PC-3 (cell line): ENCODE results near the gene LMLN. TPM values are rescaled to one million over a fixed set of nuclear protein-coding genes. Genes with fewer than 3 reads are reported as not detected.

ENCODE experiments used
- ATAC-seq: fragments of 200-7000 bp; cut with Tn5 transposase; 2 replicates; pipeline ENCODE4 v1.9.1; 2020; ENCODE audit warnings: mild to moderate bottlenecking, moderate library complexity
- BruUV-seq: library from RNA; stranded (reverse); fragments of 400-500 nt; replicated peaks from 2 replicates; lab custom pipeline; 2021; lab: Mats Ljungman, UMichigan
- CTCF ChIA-PET: fragments of 300-600 bp; sonication (Branson Sonifier 250); formaldehyde crosslinking; loops from one replicate; lab custom pipeline; 2022; ENCODE audit warnings: antibody characterized with exemption; lab: Charles Lee
- POLR2A ChIA-PET: fragments of 300-600 bp; sonication (Branson Sonifier 250); formaldehyde crosslinking; loops from one replicate; lab custom pipeline; 2022; ENCODE audit warnings: antibody characterized with exemption; ENCODE audit not compliant: unreplicated experiment; lab: Charles Lee
- DNase-seq: peaks from one replicate; pipeline ENCODE4 v3.0.0-alpha.2; 2015
- H2AFZ ChIP-seq: fragments of 300-600 bp; sonication (generic); 2 replicates; pipeline ENCODE4 v1.6.0; 2016; ENCODE audit warnings: antibody characterized with exemption, low read length
- H3F3A ChIP-seq: fragments of 300-600 bp; sonication (generic); one replicate; pipeline ENCODE4 v1.6.0; 2017; ENCODE audit warnings: antibody characterized with exemption, low read length, control low read depth, mild to moderate bottlenecking; ENCODE audit not compliant: unreplicated experiment
- H3K27ac ChIP-seq: fragments of 300-600 bp; sonication (generic); 2 replicates; pipeline ENCODE4 v1.5.1; 2016; ENCODE audit warnings: mild to moderate bottlenecking, low read length
- H3K27me3 ChIP-seq: fragments of 300-600 bp; sonication (generic); 2 replicates; pipeline ENCODE4 v1.6.1; 2016; ENCODE audit warnings: low read length, mixed read lengths
- H3K36me3 ChIP-seq: fragments of 300-600 bp; sonication (generic); 2 replicates; pipeline ENCODE4 v1.6.1; 2016; ENCODE audit warnings: low read depth, mixed run types, low read length, mixed read lengths
- H3K4me1 ChIP-seq: fragments of 300-600 bp; sonication (generic); 2 replicates; pipeline ENCODE4 v1.5.1; 2016; ENCODE audit warnings: low read length; ENCODE audit not compliant: insufficient read depth
- H3K4me2 ChIP-seq: fragments of 300-600 bp; sonication (generic); 2 replicates; pipeline ENCODE4 v1.6.0; 2016; ENCODE audit warnings: low read length
- H3K4me3 ChIP-seq: fragments of 300-600 bp; sonication (generic); 2 replicates; pipeline ENCODE4 v1.5.1; 2016; ENCODE audit warnings: mild to moderate bottlenecking, low read length, mixed read lengths
- H3K79me2 ChIP-seq: fragments of 300-600 bp; sonication (generic); 2 replicates; pipeline ENCODE4 v1.6.1; 2017; ENCODE audit warnings: low read length, mixed read lengths
- H3K9ac ChIP-seq: fragments of 300-600 bp; sonication (generic); 2 replicates; pipeline ENCODE4 v1.6.0; 2016; ENCODE audit warnings: mild to moderate bottlenecking, low read length
- H3K9me2 ChIP-seq: fragments of 300-600 bp; sonication (generic); replicated peaks from 2 replicates; pipeline ENCODE4 v1.6.1; 2016; ENCODE audit warnings: mixed run types, low read length, mixed read lengths
- H3K9me3 ChIP-seq: fragments of 300-600 bp; sonication (generic); 2 replicates; pipeline ENCODE4 v1.6.1; 2016; ENCODE audit warnings: low read length, mixed read lengths
- H4K20me1 ChIP-seq: fragments of 300-600 bp; sonication (generic); 2 replicates; pipeline ENCODE4 v1.6.1; 2016; ENCODE audit warnings: low read length, mixed read lengths
- EZH2 ChIP-seq: fragments of 300-600 bp; sonication (generic); IDR thresholded peaks from one replicate; pipeline ENCODE4 v1.6.1; 2017; ENCODE audit warnings: antibody characterized with exemption, mild to moderate bottlenecking, low read length; ENCODE audit not compliant: unreplicated experiment
- EZH2phosphoT487 ChIP-seq: fragments of 300-600 bp; sonication (generic); IDR thresholded peaks from 2 replicates; pipeline ENCODE4 v1.6.1; 2018; ENCODE audit warnings: mild to moderate bottlenecking, antibody characterized with exemption, low read length, borderline replicate concordance
- intact Hi-C: fragments of 100-400 bp; cut with micrococcal nuclease; formaldehyde crosslinking; loops from 2 replicates; pipeline ENCODE4 v1.9.0; 2023
- total RNA-seq: library from RNA; depleted of rRNA; stranded (reverse); fragments of >200 nt; gene quantifications from 2 replicates; pipeline ENCODE4 v1.2.3, GENCODE V29; 2014
- TF ChIP-seq, protein P1 (sequence below): fragments of 300-600 bp; sonication (generic); conservative IDR thresholded peaks from 2 replicates; pipeline ENCODE4 v1.5.1; 2017; ENCODE audit warnings: antibody characterized with exemption, low read depth, mild to moderate bottlenecking, low read length

Gene LMLN
- total RNA-seq, 1 experiment from 2014 or later, result 3.7 TPM

DNA sequence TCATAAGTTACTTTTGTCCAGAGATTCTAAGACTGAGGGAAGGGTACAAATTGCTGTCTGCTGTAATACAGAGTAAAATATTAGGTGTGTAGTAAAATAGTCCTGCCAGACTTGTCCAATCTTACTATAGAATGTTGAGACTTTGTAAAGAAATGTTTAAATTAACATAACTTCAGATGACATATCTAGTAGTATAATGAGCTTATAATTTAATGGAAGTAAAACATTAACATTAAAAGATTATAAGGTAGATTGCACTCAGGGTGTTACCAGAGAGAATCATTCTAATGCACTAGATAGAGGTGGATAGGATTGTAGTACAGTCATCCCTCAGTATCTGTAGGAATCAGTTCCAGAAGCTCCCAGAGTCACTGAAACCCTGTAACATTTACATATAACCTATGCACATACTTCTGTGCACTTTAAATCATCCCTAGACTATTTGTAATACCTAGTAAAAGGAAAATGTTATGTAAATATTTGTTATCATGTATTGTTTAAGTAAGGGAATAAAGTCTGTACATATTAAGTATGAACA lies 130.8 kb downstream of the LMLN start:
- H3K9ac ChIP-seq, result no peak overlapping the region
- no peaks in the 10 kb centered on the region for H3K9me2 ChIP-seq
- H3K9me3 ChIP-seq, result no peaks in the 10 kb centered on the region
- intact Hi-C loops, result no loop called here
- DNase-seq (no peak), ATAC-seq (no peak)
- no peaks in the 10 kb centered on the region for H3K4me1 ChIP-seq
- no peak overlapping the region for H3K4me3 ChIP-seq
- peaks cover 78% of the 10 kb centered on the region for H3K27me3 ChIP-seq
- H3K79me2 ChIP-seq, result no peaks in the 10 kb centered on the region
- no peak for TF ChIP-seq EZH2
- TF ChIP-seq, protein P1, sequence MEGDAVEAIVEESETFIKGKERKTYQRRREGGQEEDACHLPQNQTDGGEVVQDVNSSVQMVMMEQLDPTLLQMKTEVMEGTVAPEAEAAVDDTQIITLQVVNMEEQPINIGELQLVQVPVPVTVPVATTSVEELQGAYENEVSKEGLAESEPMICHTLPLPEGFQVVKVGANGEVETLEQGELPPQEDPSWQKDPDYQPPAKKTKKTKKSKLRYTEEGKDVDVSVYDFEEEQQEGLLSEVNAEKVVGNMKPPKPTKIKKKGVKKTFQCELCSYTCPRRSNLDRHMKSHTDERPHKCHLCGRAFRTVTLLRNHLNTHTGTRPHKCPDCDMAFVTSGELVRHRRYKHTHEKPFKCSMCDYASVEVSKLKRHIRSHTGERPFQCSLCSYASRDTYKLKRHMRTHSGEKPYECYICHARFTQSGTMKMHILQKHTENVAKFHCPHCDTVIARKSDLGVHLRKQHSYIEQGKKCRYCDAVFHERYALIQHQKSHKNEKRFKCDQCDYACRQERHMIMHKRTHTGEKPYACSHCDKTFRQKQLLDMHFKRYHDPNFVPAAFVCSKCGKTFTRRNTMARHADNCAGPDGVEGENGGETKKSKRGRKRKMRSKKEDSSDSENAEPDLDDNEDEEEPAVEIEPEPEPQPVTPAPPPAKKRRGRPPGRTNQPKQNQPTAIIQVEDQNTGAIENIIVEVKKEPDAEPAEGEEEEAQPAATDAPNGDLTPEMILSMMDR, result no peak
- TF ChIP-seq EZH2phosphoT487, result no peak
- H3F3A ChIP-seq, result no peaks in the 10 kb centered on the region
- ChIA-PET CTCF (no interaction called here), POLR2A (interaction anchor here (0.6 kb wide), 1 partner anchor 26 kb away, joined by 3 read pairs; no protein-coding TSS in a partner anchor)
- no peak overlapping the region for H3K27ac ChIP-seq
- no peak overlapping the region for H3K4me2 ChIP-seq
- 0 out of 2 replicates have a peak, but pooled peaks cover 4% of the 10 kb centered on the region for H4K20me1 ChIP-seq
- no peak overlapping the region for H2AFZ ChIP-seq
- no peaks in the 10 kb centered on the region for H3K36me3 ChIP-seq
- no TSS peak for BruUV-seq

DNA sequence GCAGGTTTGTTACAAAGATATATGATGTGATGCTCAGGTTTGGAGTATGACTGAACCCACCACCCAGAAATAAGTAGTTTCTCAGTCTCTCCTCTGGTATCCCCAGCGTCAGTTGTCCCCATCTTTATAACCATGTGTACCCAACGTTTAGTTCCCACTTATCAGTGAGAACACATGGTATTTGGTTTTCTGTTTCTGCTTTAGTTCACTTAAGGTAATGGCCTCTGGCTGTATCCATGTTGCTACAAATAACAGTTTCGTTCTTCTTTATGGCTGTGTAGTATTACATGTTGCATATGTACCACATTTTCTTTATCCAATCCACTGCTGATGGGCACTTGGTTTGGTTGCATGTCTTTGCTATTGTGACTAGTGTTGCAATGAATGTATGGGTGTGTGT lies 132.3 kb downstream of the LMLN start:
- ChIA-PET POLR2A (no interaction called here), CTCF (no interaction called here)
- peaks cover 77% of the 10 kb centered on the region for H3K27me3 ChIP-seq
- intact Hi-C loops, result no loop called here
- H3K36me3 ChIP-seq, result no peaks in the 10 kb centered on the region
- no peaks in the 10 kb centered on the region for H3K9me3 ChIP-seq
- no peak overlapping the region for H3K27ac ChIP-seq
- H3K9ac ChIP-seq, result no peak overlapping the region
- no peaks in the 10 kb centered on the region for H3K79me2 ChIP-seq
- BruUV-seq, result no TSS peak
- TF ChIP-seq, protein P1, result no peak
- no peak for TF ChIP-seq EZH2phosphoT487
- no peak for TF ChIP-seq EZH2
- H2AFZ ChIP-seq, result no peak overlapping the region
- no peaks in the 10 kb centered on the region for H3K9me2 ChIP-seq
- ATAC-seq (no peak), DNase-seq (no peak)
- H3K4me1 ChIP-seq, result no peaks in the 10 kb centered on the region
- H3K4me3 ChIP-seq, result no peak overlapping the region
- H3F3A ChIP-seq, result no peaks in the 10 kb centered on the region
- no peak overlapping the region for H3K4me2 ChIP-seq
- 0 out of 2 replicates have a peak, but pooled peaks cover 4% of the 10 kb centered on the region for H4K20me1 ChIP-seq

DNA sequence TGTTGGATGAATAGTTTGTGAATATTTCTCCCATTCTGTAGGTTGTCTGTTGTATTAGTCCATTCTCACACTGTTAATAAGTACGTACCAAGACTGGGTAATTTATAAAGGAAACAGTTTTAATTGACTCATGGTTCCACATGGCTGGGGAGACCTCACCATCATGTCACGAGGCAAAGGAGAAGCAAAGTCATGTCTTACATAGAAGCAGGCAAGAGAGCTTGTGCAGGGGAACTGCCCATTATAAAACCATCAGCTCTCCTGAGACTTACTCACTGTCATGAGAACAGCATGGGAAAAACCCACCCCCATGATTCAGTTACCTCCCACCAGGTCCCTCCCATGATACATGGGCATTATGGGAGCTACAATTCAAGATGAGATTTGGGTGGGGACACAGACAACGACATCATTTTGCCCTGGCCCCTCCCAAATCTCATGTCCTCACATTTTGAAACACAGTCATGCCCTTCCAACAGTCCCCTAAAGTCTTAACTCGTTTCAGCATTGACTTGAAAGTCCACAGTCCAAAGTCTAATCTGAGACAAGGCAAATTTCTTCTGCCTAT lies 133.2 kb downstream of the LMLN start:
- H3K4me3 ChIP-seq, result no peak overlapping the region
- H2AFZ ChIP-seq, result no peak overlapping the region
- no peaks in the 10 kb centered on the region for H3K79me2 ChIP-seq
- H3K4me1 ChIP-seq, result no peaks in the 10 kb centered on the region
- no peaks in the 10 kb centered on the region for H3F3A ChIP-seq
- intact Hi-C loops, result no loop called here
- no peaks in the 10 kb centered on the region for H3K9me2 ChIP-seq
- BruUV-seq, result no TSS peak
- CTCF ChIA-PET, result no interaction called here
- H4K20me1 ChIP-seq, result 0 out of 2 replicates have a peak, but pooled peaks cover 4% of the 10 kb centered on the region
- ATAC-seq (no peak), DNase-seq (no peak)
- no peak overlapping the region for H3K27ac ChIP-seq
- no peak overlapping the region for H3K4me2 ChIP-seq
- POLR2A ChIA-PET, result no interaction called here
- no peaks in the 10 kb centered on the region for H3K36me3 ChIP-seq
- H3K9ac ChIP-seq, result no peak overlapping the region
- H3K27me3 ChIP-seq, result peaks cover 69% of the 10 kb centered on the region
- no peaks in the 10 kb centered on the region for H3K9me3 ChIP-seq
- TF ChIP-seq, protein P1, result no peak
- TF ChIP-seq EZH2phosphoT487, result no peak
- no peak for TF ChIP-seq EZH2
